Activated CD4-positive, alpha-beta memory T cell treated with anti-CD3 and anti-CD28 coated beads for 36 hours (primary cell): ENCODE measurements around the gene RAD51B. TPM values are rescaled to one million over a fixed set of nuclear protein-coding genes. Genes with fewer than 3 reads are reported as not detected.
A peak's percentile ranks its signal among the peaks of the same experiment; 100 is the strongest.
"Not testable (repeated sequence)": the region's sequence is repeated elsewhere in the genome, so short reads cannot be mapped to it uniquely, and the experiment has no call there.

Experiments
- CTCF ChIA-PET: fragments of 350-600 bp; sonication (Branson Sonifier 250); formaldehyde crosslinking; loops from one replicate; lab custom pipeline; 2021; ENCODE audit warnings: antibody characterized with exemption, inconsistent platforms; lab: Charles Lee
- POLR2A ChIA-PET: fragments of 350-600 bp; sonication (Branson Sonifier 250); formaldehyde crosslinking; loops from one replicate; lab custom pipeline; 2021; ENCODE audit warnings: antibody characterized with exemption; lab: Charles Lee
- DNase-seq: peaks from one replicate; pipeline ENCODE4 v3.0.0-alpha.2; 2020
- H3K27ac Mint-ChIP-seq: one replicate; pipeline ENCODE4 v1.8.0; 2021; ENCODE audit warnings: mixed read lengths
- H3K27me3 Mint-ChIP-seq: one replicate; pipeline ENCODE4 v1.8.0; 2021; ENCODE audit warnings: mixed read lengths
- H3K36me3 Mint-ChIP-seq: one replicate; pipeline ENCODE4 v1.8.0; 2021; ENCODE audit warnings: mixed read lengths
- H3K4me1 Mint-ChIP-seq: one replicate; pipeline ENCODE4 v1.8.0; 2021; ENCODE audit warnings: low read depth, mixed read lengths
- H3K4me3 Mint-ChIP-seq: one replicate; pipeline ENCODE4 v1.8.0; 2021; ENCODE audit warnings: mild to moderate bottlenecking, mixed read lengths
- H3K9me3 Mint-ChIP-seq: one replicate; pipeline ENCODE4 v1.8.0; 2021; ENCODE audit warnings: mixed read lengths
- intact Hi-C: fragments of 100-400 bp; cut with micrococcal nuclease; formaldehyde crosslinking; loops from one replicate; pipeline ENCODE4 v1.15.1; 2023
- total RNA-seq, 2 experiments: library from RNA; stranded (reverse); gene quantifications; one replicate each; pipeline ENCODE4 v1.2.3, GENCODE V29; 2021

Gene RAD51B
- total RNA-seq, 2 experiments from 2014 or later = 32.3 to 34.3 TPM

DNA sequence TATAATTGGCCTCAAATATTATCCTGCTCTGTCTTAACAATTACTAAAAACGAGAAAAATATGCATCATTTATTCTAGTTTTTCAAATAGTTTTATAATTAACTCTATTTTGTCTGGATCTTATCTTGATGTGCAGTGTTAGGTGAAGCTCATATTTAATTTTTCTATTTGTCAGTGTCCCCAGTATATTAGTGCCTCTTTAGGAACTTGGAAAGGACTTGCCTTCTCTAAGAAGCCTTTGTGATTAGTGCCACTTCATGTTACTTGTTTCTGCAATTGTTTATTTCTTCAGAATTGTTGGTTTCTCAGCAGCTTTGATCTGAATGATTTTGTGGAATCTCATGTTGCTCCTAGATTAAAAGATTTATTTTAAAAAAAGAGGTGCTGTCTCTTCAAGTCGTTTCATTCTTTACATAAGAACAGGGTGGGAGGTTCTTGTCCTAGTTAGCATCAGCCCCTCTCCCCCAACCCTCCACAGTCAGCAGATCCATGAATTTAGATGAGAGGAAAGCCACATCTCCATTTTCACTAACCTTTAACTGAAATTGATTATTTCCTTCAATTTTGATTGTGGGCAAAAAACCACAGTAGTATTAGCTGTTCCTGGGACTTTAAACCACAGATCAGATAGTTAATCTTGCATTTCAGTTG lies 434.4 kb downstream of the RAD51B start:
- no peak for DNase-seq
- POLR2A ChIA-PET = no interaction called here
- Mint-ChIP-seq H3K27ac (no peak overlapping the region), H3K4me1 (peaks cover 40% of the 10 kb centered on the region), H3K27me3 (no peaks in the 10 kb centered on the region), H3K36me3 (no peaks in the 10 kb centered on the region), H3K4me3 (no peak overlapping the region), H3K9me3 (no peaks in the 10 kb centered on the region)
- intact Hi-C loops = loop anchor here (5.0 kb wide), 2 partner anchors 408 to 463 kb away; no protein-coding TSS in a partner anchor
- CTCF ChIA-PET = interaction anchor here (1.6 to 9.5 kb wide), 2 partner anchors 563 to 571 kb away, joined by 4 to 142 read pairs; no protein-coding TSS in a partner anchor

DNA sequence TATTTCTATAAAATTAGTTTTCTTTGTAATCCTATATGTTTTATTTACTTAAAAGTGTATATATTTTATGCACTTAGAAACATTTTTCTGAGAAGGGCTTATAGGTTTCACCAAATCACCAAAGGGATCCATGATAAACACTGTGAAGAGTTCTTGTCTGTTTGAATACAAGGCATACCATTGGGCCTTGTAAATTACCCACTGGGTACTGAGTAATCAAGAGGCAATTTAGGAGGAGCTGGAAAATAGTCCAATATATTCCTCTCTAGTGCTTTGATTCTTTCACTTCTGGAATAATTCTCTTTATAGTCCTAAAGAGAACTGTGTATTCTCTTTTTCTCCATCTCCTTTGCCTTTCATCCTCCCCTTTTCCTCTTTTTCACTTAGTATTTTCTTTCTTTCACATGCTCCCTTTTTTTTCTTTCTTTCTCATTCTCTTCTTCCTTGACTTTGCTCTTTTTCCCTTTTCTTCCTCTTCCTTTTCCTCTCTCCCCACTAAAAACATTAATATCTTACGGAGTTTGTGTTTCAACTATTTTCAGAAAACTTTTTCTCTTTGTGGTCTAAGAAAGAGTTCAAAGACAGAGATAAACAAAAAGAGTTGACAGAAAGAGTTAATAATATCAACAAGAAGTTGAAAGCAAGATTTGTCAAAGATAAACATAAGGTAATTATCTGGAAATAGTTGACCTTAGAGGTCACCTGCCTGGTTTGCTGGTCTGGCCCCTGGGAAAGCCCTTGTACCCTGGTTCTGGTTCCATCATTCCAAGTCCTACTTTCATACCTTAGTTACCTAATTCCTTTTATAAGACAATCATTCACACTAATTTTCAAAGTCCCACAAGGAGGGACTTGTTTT lies 435.3 kb downstream of the RAD51B start:
- Mint-ChIP-seq H3K27ac (no peak overlapping the region), H3K4me3 (no peak overlapping the region), H3K9me3 (no peaks in the 10 kb centered on the region), H3K4me1 (peaks cover 37% of the 10 kb centered on the region), H3K27me3 (no peaks in the 10 kb centered on the region), H3K36me3 (no peaks in the 10 kb centered on the region)
- DNase-seq = no peak
- ChIA-PET POLR2A (no interaction called here), CTCF (interaction anchor here (1.6 to 9.5 kb wide), 2 partner anchors 562 to 570 kb away, joined by 4 to 142 read pairs; no protein-coding TSS in a partner anchor)
- intact Hi-C loops = loop anchor here (5.0 kb wide), 2 partner anchors 407 to 462 kb away; no protein-coding TSS in a partner anchor

DNA sequence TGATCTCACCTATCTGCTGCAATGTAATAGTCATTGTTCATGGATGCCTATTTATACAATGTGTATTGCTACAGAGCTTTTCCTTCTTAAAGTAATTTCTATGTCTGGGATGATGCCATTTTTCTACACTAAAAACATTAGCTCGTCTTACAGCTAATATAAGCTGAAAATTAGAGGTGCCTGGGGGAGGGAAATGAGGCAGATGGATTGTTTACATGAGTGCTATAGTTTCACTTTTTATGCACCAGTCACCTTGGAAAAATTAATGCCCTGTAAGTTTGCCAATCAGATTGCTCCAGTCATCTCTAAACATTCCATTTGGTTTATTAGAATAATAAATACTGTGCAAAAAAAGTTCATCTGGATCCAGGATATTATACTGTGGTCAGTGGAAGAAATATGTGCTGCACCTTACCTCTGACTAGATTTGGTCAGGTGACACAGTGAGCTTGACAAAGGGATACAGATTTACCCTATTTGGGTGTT lies 436.2 kb downstream of the RAD51B start:
- Mint-ChIP-seq H3K27ac (no peak overlapping the region), H3K9me3 (no peaks in the 10 kb centered on the region), H3K4me3 (no peak overlapping the region), H3K27me3 (no peaks in the 10 kb centered on the region), H3K36me3 (no peaks in the 10 kb centered on the region), H3K4me1 (peaks cover 39% of the 10 kb centered on the region)
- intact Hi-C loops = no loop called here
- DNase-seq = no peak
- ChIA-PET CTCF (interaction anchor here (1.6 kb wide), 1 partner anchor 570 kb away, joined by 4 read pairs; no protein-coding TSS in a partner anchor), POLR2A (no interaction called here)

DNA sequence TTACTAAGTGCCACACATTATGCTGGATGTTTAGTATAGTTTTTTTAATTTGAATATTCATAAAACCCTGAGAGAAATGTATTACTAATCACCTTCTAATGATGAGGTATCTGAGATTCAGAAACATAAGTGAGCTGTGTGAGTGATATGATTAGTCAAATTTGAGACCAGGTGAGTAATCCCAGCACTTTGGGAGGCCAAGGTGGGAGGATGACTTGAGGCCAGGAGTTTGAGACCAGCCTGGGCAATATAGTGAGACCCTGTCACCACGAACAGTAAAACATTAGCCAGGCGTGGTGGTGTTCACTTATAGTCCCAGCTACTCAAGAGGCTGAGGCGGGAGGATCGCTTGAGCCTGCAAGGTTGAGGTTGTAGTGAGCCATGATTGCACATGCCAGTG lies 438.4 kb downstream of the RAD51B start:
- no peak overlapping the region for H3K27ac Mint-ChIP-seq
- no peaks in the 10 kb centered on the region for H3K9me3 Mint-ChIP-seq
- peaks cover 41% of the 10 kb centered on the region for H3K4me1 Mint-ChIP-seq
- H3K36me3 Mint-ChIP-seq = no peaks in the 10 kb centered on the region
- no peak overlapping the region for H3K4me3 Mint-ChIP-seq
- ChIA-PET CTCF (interaction anchor here (1.4 to 2.0 kb wide), 2 partner anchors 8 to 586 kb away, joined by 3 to 4 read pairs; no protein-coding TSS in a partner anchor), POLR2A (no interaction called here)
- peak; percentile 27 for DNase-seq
- intact Hi-C loops = no loop called here
- H3K27me3 Mint-ChIP-seq = no peaks in the 10 kb centered on the region

DNA sequence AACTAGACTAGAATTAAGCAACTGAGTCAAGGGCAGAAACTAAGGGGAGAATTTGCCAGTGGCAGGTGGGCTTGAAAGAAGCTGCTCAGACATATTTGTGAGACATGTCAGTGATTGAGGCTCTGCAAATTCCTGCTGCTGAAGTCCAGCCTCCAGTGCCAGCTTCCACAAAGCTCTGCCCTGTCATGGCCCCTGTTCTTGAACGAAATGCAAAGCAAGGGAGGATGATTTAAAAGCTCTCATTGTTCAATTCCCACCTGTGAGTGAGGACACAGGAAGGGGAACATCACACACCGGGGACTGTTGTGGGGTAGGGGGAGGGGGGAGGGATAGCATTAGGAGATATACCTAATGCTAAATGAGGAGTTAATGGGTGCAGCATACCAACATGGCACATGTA lies 439.4 kb downstream of the RAD51B start:
- H3K27me3 Mint-ChIP-seq, H3K4me3 Mint-ChIP-seq, intact Hi-C loops, DNase-seq, H3K27ac Mint-ChIP-seq, H3K36me3 Mint-ChIP-seq, H3K9me3 Mint-ChIP-seq: not testable (repeated sequence)
- CTCF ChIA-PET = interaction anchor here (0.9 to 2.0 kb wide), 6 partner anchors 8 to 585 kb away, joined by 3 to 7 read pairs (median 4); no protein-coding TSS in a partner anchor
- POLR2A ChIA-PET = interaction anchor here (0.8 kb wide), 1 partner anchor 16 kb away, joined by 3 read pairs; no protein-coding TSS in a partner anchor
- H3K4me1 Mint-ChIP-seq = peaks cover 44% of the 10 kb centered on the region

DNA sequence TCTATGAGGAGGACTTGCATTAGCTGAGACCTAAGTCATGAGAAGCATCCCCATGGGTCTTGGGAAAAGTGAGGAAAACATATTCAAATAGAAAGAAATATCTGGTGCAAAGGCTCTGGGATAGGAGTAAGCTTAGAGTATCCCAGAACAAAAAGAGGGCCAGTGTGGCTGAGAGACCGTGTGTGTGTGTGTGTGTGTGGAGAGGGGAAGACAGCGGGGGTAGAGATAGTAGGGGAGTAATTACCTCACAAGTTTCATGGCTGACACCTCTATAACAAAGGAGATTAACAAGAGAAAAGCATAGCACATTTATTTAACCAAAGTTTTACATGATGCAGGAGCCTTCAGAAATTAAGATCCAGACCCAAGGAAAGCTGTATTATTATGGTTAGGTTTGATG lies 440.5 kb downstream of the RAD51B start:
- CTCF ChIA-PET = interaction anchor here (1.5 to 2.0 kb wide), 2 partner anchors 9 to 556 kb away, joined by 5 to 7 read pairs; no protein-coding TSS in a partner anchor
- intact Hi-C loops = no loop called here
- H3K9me3 Mint-ChIP-seq = no peaks in the 10 kb centered on the region

DNA sequence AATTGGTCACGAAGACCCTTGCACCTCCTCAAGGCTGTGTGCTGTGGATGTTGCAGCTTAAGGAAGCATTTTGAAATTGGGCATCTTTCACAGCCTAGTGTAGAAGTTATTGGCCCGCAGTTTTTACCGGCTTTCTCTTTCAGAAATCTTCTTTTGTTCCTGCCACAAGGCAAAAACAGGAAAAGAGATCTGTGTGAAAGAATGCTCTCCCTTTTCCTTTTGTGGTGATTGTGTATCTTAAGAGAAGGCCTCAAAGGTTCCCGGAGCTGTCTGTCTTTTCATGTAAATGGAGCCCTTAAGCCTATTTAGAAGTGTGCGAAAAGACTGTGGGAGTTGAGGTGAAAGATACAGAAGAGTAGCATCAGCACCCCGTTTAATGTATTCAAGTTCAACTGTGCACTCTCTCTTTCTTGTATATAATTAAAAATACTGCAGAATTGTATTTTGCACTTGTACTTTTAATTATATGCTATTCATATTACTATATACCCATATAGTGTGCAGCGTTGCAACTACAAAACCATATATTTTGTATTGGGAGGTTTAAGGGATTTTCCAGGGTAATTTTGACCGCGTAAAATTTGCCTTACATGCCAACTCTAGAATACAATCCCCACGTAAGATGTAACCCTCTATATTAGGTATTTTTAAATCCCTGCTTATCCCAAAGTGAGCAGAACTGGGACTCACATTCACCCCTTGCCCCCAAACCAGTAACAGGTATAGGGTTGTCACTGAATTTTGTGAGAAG lies 441.7 kb downstream of the RAD51B start:
- no peak overlapping the region for H3K27ac Mint-ChIP-seq
- ChIA-PET CTCF (interaction anchor here (0.7 to 1.1 kb wide), 2 partner anchors 17 to 583 kb away, joined by 3 to 4 read pairs; no protein-coding TSS in a partner anchor), POLR2A (no interaction called here)
- DNase-seq = no peak
- intact Hi-C loops = no loop called here
- H3K36me3 Mint-ChIP-seq = no peaks in the 10 kb centered on the region
- no peaks in the 10 kb centered on the region for H3K9me3 Mint-ChIP-seq
- no peaks in the 10 kb centered on the region for H3K27me3 Mint-ChIP-seq
- H3K4me3 Mint-ChIP-seq = no peak overlapping the region
- peaks cover 37% of the 10 kb centered on the region for H3K4me1 Mint-ChIP-seq

More for the DNA sequence above, 440.5 kb downstream of the RAD51B start:
- H3K36me3 Mint-ChIP-seq = no peaks in the 10 kb centered on the region
- DNase-seq = no peak
- H3K4me1 Mint-ChIP-seq = peaks cover 44% of the 10 kb centered on the region
- no peak overlapping the region for H3K27ac Mint-ChIP-seq
- H3K4me3 Mint-ChIP-seq = no peak overlapping the region
- POLR2A ChIA-PET = no interaction called here
- no peaks in the 10 kb centered on the region for H3K27me3 Mint-ChIP-seq

DNA sequence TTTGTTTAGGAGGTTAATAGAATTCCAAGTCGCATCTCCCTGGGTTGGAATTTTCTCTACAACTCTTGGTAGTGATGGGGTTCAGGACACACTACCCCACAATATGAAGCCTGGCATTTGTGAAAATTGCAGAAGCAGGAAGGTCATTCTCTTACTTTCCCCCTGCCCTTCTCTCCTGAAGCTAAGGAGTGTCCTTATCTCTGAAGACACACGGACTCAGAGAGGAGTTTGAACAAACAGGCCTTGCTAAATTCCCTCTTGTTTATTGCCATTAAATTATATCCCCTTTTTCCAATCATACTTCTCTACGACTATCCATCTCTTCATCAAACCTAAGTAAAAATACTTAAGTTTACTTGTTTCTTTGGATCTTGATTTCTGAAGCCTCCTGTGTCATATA lies 443.0 kb downstream of the RAD51B start:
- no peak overlapping the region for H3K27ac Mint-ChIP-seq
- ChIA-PET CTCF (no interaction called here), POLR2A (no interaction called here)
- DNase-seq = no peak
- no peaks in the 10 kb centered on the region for H3K36me3 Mint-ChIP-seq
- H3K27me3 Mint-ChIP-seq = no peaks in the 10 kb centered on the region
- no peaks in the 10 kb centered on the region for H3K9me3 Mint-ChIP-seq
- H3K4me1 Mint-ChIP-seq = peaks cover 42% of the 10 kb centered on the region
- intact Hi-C loops = no loop called here
- H3K4me3 Mint-ChIP-seq = no peak overlapping the region

DNA sequence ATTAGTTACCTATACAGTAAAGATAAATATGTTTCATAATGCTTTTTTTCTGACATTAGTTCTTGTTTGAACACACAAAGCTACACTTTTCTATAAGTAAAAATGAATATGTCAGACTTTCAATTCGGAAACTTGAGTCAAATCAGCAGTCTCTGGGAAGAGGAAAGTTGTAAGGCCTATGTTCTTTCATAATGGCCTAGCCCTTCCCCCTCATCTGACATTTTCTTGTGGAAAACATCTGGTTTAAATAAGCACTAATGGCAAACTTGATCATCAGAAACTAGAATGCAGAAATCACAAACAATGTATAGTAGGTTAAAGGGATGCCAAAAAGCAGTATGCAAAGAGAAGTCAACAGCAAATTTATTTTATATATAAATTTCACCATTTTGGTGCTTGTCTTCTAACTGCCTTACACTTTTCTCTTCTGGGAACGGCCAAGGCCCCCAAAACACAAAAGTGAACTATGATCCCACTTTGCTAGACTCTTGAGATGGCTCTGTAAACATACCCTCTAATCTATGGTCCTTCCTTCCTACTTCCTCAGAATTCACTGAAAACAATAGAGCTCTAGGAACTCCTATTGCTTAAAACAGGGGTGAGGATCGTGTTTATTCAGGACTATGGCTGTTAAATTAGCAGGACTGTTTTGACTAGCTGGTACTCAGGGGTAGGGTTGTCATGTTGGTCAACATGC lies 444.1 kb downstream of the RAD51B start:
- intact Hi-C loops = no loop called here
- Mint-ChIP-seq H3K27ac (no peak overlapping the region), H3K9me3 (no peaks in the 10 kb centered on the region), H3K4me3 (no peak overlapping the region), H3K36me3 (no peaks in the 10 kb centered on the region), H3K4me1 (peaks cover 49% of the 10 kb centered on the region), H3K27me3 (no peaks in the 10 kb centered on the region)
- DNase-seq = no peak
- ChIA-PET CTCF (interaction anchor here (1.5 to 1.6 kb wide), 2 partner anchors 553 to 581 kb away, joined by 4 to 6 read pairs; no protein-coding TSS in a partner anchor), POLR2A (no interaction called here)

DNA sequence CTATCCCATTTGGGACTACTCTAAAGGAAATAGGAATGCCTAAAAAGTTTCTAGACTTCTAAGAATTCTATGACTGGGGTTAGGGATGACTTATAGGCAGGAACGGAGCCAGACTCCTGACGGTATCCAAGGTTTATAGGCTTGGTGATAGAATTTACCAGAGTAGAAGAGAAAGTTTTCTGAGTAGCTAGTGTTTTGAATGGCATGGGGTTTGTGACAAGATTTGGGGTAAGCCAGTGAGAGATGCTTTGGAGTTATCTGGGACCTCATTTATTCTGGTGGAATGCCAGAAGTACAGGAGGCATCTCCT lies 444.6 kb downstream of the RAD51B start:
- peaks cover 53% of the 10 kb centered on the region for H3K4me1 Mint-ChIP-seq
- H3K9me3 Mint-ChIP-seq = no peaks in the 10 kb centered on the region
- intact Hi-C loops = no loop called here

DNA sequence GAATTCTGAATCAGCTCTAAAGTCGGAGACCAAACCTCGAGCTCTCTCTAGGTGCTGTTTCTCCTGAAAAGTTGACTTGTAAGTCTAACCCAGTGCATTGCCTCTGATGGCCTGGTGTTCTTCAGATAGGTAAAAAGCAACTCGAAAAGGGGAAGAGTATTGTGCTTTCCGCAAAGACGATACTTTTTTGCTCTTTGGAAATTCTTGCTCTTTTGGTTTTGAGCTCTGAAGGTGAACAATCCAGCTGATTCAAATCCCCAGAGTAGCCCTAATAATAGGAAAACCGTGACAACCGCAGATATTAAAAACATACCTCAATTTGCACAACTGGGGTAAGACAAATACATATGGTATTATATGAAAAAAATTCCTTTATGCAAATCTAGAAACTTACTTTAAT lies 447.4 kb downstream of the RAD51B start:
- Mint-ChIP-seq H3K36me3 (no peaks in the 10 kb centered on the region), H3K27me3 (no peaks in the 10 kb centered on the region), H3K4me3 (no peak overlapping the region), H3K4me1 (peaks cover 42% of the 10 kb centered on the region), H3K27ac (no peak overlapping the region), H3K9me3 (no peaks in the 10 kb centered on the region)
- ChIA-PET POLR2A (no interaction called here), CTCF (interaction anchor here (1.1 kb wide), 1 partner anchor 17 kb away, joined by 3 read pairs; no protein-coding TSS in a partner anchor)
- DNase-seq = no peak
- intact Hi-C loops = no loop called here

More for the DNA sequence above, 444.6 kb downstream of the RAD51B start:
- no peak overlapping the region for H3K27ac Mint-ChIP-seq
- CTCF ChIA-PET = interaction anchor here (1.5 to 1.6 kb wide), 2 partner anchors 553 to 580 kb away, joined by 4 to 6 read pairs; no protein-coding TSS in a partner anchor
- POLR2A ChIA-PET = no interaction called here
- no peaks in the 10 kb centered on the region for H3K36me3 Mint-ChIP-seq
- no peak overlapping the region for H3K4me3 Mint-ChIP-seq
- H3K27me3 Mint-ChIP-seq = no peaks in the 10 kb centered on the region
- DNase-seq = no peak
